SHP77 (cell line): Measurements from ENCODE around the gene NTF3.

Source experiments
- DNase-seq, 2 experiments: peaks; one replicate each; lab custom pipeline; 2025; lab: John Stamatoyannopoulos, UW

Gene NTF3

GRCh38 chr12:5487948-5488625 is 56.2 kb downstream of the NTF3 start:
- no peak for DNase-seq

- DNase-seq = no peak
These were observed 56.7 kb downstream of the NTF3 start for GRCh38 chr12:5488626-5488955.

- DNase-seq = no peak
These were observed 57.1 kb downstream of the NTF3 start for GRCh38 chr12:5489017-5489416.

DNA sequence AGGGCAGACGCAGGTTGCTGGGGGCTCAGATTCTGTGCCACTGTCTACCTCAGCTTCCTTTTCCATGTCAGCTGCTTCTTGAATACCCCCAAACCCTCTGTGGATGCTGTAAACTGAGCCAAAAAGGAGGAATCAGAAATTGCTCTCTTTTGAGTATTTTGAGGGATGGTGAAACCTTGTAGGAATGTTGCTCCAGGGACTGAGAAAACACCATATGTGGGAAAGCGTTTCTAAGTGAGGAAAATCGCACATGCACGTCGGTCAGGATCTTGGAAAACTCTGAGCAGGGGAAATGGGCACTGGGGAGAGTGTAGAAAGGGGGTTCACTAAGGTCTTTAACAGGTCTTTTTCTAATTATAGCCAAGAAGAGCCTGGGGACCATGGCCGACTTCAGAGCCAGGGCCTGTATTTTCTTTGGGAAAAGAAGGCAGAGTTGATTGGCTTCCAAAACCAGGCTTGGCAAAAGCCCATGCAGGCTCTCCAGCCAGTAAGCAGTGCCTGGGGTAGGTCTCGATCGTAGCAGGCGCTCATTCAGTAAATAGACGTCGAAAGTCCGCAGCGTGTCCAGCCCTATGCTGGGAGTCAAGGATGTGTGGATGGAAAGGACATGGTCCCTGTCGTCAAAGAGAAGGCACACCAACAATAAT is 58.0 kb downstream of the NTF3 start:
- no peak for DNase-seq

DNA sequence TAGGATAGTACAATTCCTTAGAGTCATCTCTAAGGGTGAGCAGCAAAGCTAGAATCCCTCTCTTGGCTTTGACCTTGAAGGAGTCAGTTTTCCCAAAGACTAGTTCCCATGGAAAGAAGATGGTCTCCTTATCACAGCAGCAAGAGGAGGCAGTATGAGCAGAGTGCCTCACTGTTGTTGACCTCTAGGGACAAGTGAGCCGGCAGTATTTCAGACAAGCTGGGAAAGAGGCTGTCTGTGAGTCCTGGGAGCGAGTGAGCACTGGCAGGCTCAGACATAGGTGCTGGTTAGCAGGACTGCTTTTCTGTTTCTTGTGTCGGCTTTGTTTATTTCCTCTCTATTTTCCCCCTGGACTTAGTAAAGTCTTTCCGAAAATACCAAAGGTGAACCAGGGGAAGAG is 60.7 kb downstream of the NTF3 start:
- DNase-seq = no peak

GRCh38 chr12:5493018-5493417 is 61.1 kb downstream of the NTF3 start:
- no peak for DNase-seq

- no peak for DNase-seq
These were observed 62.4 kb downstream of the NTF3 start for GRCh38 chr12:5494343-5494742.

- DNase-seq = no peak
These were observed 65.6 kb downstream of the NTF3 start for GRCh38 chr12:5497329-5498053.

DNA sequence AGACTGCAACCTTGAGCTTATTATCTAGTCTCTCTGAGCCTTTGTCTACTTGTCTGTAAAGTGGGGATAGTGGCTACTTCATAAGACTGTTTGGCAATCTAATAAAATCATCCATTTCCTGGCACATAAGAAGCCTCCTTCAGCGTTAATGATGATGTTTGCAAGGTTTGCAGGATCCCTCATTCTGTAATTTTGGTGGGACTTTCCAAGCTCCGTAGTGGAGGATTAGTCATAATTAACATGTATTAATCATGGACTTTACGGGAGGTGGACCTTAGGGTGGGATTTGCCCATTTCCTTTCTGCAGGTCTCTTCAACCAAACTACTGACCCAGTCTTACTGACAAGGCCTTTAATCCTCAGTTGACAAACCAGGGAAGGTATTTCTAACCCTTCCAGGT is 66.2 kb downstream of the NTF3 start:
- DNase-seq = no peak

GRCh38 chr12:5498806-5499205 is 66.9 kb downstream of the NTF3 start:
- DNase-seq = no peak

GRCh38 chr12:5499566-5500330 is 67.8 kb downstream of the NTF3 start:
- DNase-seq = no peak

DNA sequence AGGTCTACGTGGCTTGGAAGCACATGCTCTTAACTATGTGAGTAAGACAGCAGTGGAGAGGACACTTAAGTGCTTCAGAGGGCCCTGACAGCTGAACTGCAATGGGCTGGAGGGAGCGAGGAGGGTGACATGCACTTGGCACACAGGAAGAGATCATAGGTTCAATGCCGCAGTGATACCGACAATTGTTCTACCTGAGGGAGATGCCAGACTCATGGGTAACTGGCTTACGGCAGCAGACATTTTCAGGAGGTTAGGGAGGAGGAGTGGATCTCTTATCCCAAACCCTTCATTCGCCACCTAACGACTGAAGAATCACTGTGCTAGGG is 68.4 kb downstream of the NTF3 start:
- DNase-seq = no peak

DNA sequence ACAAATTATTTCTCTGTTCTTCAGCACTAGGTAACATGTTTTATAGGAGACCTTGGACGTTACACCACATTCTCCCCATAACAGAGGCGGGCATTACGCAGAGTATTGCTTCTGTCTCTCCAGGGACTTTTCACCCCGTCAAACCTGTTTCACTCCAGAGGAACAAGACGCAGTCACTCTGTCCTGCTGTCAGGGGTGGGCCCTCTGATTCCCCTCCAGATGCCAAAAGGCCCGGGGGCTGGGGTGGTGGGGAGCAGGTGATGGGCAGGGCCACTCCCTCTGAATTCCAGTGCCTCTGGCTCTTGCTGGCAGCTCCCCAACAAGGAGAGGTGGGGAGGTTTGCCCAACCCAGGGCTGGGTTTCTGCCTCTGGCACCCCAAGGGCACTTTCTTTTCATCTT is 71.9 kb downstream of the NTF3 start:
- DNase-seq = no peak

- DNase-seq = no peak
These were observed 73.2 kb downstream of the NTF3 start for GRCh38 chr12:5505116-5505515.

- DNase-seq = no peak
These were observed 73.8 kb downstream of the NTF3 start for GRCh38 chr12:5505751-5506150.

- DNase-seq = no peak
These were observed 74.4 kb downstream of the NTF3 start for GRCh38 chr12:5506295-5506694.

DNA sequence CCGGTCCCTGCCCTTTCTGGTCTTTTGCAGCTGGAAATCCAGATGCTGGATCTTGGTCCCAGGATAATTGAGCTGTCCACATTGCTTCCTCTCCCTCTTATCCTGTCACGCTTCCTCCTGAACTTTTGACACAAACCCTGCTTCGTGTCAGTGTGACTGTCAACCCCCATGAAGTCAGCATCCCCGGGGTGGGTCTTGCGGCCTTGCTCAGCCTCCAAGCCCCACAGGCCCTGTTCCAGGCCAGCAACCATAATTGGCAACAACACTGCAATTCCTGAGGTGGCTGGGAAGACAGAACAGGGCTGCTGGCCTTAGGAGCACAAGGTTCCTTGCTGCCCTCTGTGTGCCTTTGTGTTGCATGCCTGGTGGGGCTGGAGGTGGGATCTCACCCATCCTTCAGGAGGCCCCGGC is 74.9 kb downstream of the NTF3 start:
- no peak for DNase-seq

GRCh38 chr12:5507401-5507935 is 75.6 kb downstream of the NTF3 start:
- no peak for DNase-seq

- no peak for DNase-seq
These were observed 76.0 kb downstream of the NTF3 start for GRCh38 chr12:5507944-5508343.

- no peak for DNase-seq
These were observed 77.2 kb downstream of the NTF3 start for GRCh38 chr12:5509102-5509501.

DNA sequence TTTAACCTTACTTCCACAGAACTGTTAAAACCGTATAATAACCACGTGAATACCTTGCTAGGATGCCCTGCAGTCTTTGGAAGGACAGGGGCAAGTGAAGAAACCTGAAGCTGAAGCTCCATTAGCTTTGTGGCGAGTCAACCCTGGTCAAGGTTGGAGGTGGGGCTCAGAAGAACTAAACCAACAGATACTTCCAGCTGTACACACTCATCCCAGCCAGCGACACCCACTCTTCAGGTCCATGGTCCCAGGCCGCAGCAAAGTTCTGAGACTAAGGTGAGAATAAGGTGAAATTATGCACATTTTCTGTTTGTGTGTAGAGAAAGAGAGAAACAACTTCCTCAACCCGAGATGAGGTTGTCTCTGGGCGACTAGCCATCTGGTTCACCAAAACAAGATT is 77.6 kb downstream of the NTF3 start:
- DNase-seq = no peak

GRCh38 chr12:5510251-5510805 is 78.4 kb downstream of the NTF3 start:
- no peak for DNase-seq
